ENCODE data around the gene ZNF205. TPM values are rescaled to one million over a fixed set of nuclear protein-coding genes. Genes with fewer than 3 reads are reported as not detected.
"Not testable (repeated sequence)": the region's sequence is repeated elsewhere in the genome, so short reads cannot be mapped to it uniquely, and the experiment has no call there.

ZNF205 gene
- total RNA-seq, 1 experiment from 2014 or later: 17.4 TPM

- no peaks in the 10 kb centered on the region for H3K79me2 ChIP-seq (ENCODE audit: low read depth)
- no peak for TF ChIP-seq EZH2 (IDR thresholded peaks at IDR 0.05; ENCODE audit: low read depth)
- no peak for TF ChIP-seq CTCF (conservative IDR thresholded peaks at IDR 0.05)
- no TSS peak for BruUV-seq (replicated peaks)
- DNase-seq: no peak
- H3K4me3 ChIP-seq: no peak overlapping the region
- H3F3A ChIP-seq (ENCODE audit: insufficient read depth, low read depth): 0 out of 2 replicates have a peak, but pooled peaks cover 6% of the 10 kb centered on the region
- peaks cover 15% of the 10 kb centered on the region for H3K4me1 ChIP-seq (replicated peaks; ENCODE audit: insufficient read depth)
- peaks cover 24% of the 10 kb centered on the region for H3K27me3 ChIP-seq (ENCODE audit: insufficient read depth, low read depth)
- no peaks in the 10 kb centered on the region for H4K20me1 ChIP-seq (ENCODE audit: insufficient read depth)
- ChIA-PET POLR2A (ENCODE audit: unreplicated experiment) (no interaction called here), CTCF (interaction anchor here (0.6 kb wide), 1 partner anchor 124 kb away, joined by 6 read pairs; no protein-coding TSS in a partner anchor)
- no peaks in the 10 kb centered on the region for H3K36me3 ChIP-seq (ENCODE audit: low read depth)
- H3K4me2 ChIP-seq: no peak overlapping the region
- intact Hi-C loops (cut with micrococcal nuclease; ENCODE audit: unreplicated experiment): no loop called here
- H3K27ac ChIP-seq: no peak overlapping the region
- no peaks in the 10 kb centered on the region for H3K9me2 ChIP-seq (ENCODE audit: insufficient read depth)
- H3K9me3 ChIP-seq (ENCODE audit: insufficient read depth, low read depth): no peaks in the 10 kb centered on the region
- H2AFZ ChIP-seq: no peak overlapping the region
These were observed 35.8 kb upstream of the ZNF205 start for GRCh38 chr16:3076577-3076976.

GRCh38 chr16:3080024-3080423 lies 32.4 kb upstream of the ZNF205 start:
- H3K27me3 ChIP-seq (ENCODE audit: insufficient read depth, low read depth): peaks cover 24% of the 10 kb centered on the region
- H4K20me1 ChIP-seq (ENCODE audit: insufficient read depth): no peaks in the 10 kb centered on the region
- H3K36me3 ChIP-seq (ENCODE audit: low read depth): no peaks in the 10 kb centered on the region
- H3K9me3 ChIP-seq (ENCODE audit: insufficient read depth, low read depth): no peaks in the 10 kb centered on the region
- no peak overlapping the region for H2AFZ ChIP-seq
- no peak for TF ChIP-seq CTCF (conservative IDR thresholded peaks at IDR 0.05)
- no peak for TF ChIP-seq EZH2 (IDR thresholded peaks at IDR 0.05; ENCODE audit: low read depth)
- H3K4me2 ChIP-seq: no peak overlapping the region
- H3K4me3 ChIP-seq: no peak overlapping the region
- no peaks in the 10 kb centered on the region for H3K9me2 ChIP-seq (ENCODE audit: insufficient read depth)
- no peaks in the 10 kb centered on the region for H3K79me2 ChIP-seq (ENCODE audit: low read depth)
- DNase-seq: no peak
- intact Hi-C loops (cut with micrococcal nuclease; ENCODE audit: unreplicated experiment): no loop called here
- no peak overlapping the region for H3K27ac ChIP-seq
- H3F3A ChIP-seq (ENCODE audit: insufficient read depth, low read depth): 0 out of 2 replicates have a peak, but pooled peaks cover 6% of the 10 kb centered on the region
- ChIA-PET CTCF (interaction anchor here (0.6 kb wide), 1 partner anchor 60 kb away, joined by 3 read pairs; no protein-coding TSS in a partner anchor), POLR2A (ENCODE audit: unreplicated experiment) (no interaction called here)
- peaks cover 15% of the 10 kb centered on the region for H3K4me1 ChIP-seq (replicated peaks; ENCODE audit: insufficient read depth)
- BruUV-seq (replicated peaks): no TSS peak

DNA sequence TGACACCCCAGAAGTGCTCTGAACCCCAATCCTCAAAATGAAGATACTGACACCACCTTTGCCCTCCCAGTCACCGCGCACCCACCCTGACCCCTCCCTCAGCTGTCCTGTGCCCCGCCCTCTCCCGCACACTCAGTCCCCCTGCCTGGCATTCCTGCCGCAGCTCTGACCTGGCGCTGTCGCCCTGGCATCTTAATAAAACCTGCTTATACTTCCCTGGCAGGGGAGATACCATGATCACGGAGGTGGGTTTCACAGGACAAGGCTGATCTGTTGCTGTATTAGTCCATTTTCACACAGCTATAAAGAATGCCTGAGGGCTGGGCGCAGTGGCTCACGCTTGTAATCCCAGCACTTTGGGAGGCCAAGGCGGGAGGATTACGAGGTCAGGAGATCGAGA lies 30.4 kb upstream of the ZNF205 start:
- DNase-seq; H3K4me2 ChIP-seq; H3K79me2 ChIP-seq (ENCODE audit: low read depth); intact Hi-C loops (cut with micrococcal nuclease; ENCODE audit: unreplicated experiment); H3K27ac ChIP-seq; H3K9me2 ChIP-seq (ENCODE audit: insufficient read depth); H2AFZ ChIP-seq; H3K36me3 ChIP-seq (ENCODE audit: low read depth); H3F3A ChIP-seq (ENCODE audit: insufficient read depth, low read depth); BruUV-seq (replicated peaks); H3K4me3 ChIP-seq; H3K9me3 ChIP-seq (ENCODE audit: insufficient read depth, low read depth); CTCF ChIA-PET; POLR2A ChIA-PET (ENCODE audit: unreplicated experiment); H4K20me1 ChIP-seq (ENCODE audit: insufficient read depth): not testable (repeated sequence)
- Histone ChIP-seq H3K27me3 (ENCODE audit: insufficient read depth, low read depth) (peaks cover 24% of the 10 kb centered on the region), H3K4me1 (replicated peaks; ENCODE audit: insufficient read depth) (peaks cover 15% of the 10 kb centered on the region)

- H3K27ac ChIP-seq; H2AFZ ChIP-seq; H4K20me1 ChIP-seq (ENCODE audit: insufficient read depth); H3K4me1 ChIP-seq (replicated peaks; ENCODE audit: insufficient read depth); H3F3A ChIP-seq (ENCODE audit: insufficient read depth, low read depth); H3K4me2 ChIP-seq; BruUV-seq (replicated peaks); H3K9me3 ChIP-seq (ENCODE audit: insufficient read depth, low read depth); H3K79me2 ChIP-seq (ENCODE audit: low read depth); H3K36me3 ChIP-seq (ENCODE audit: low read depth); H3K4me3 ChIP-seq; CTCF ChIA-PET; POLR2A ChIA-PET (ENCODE audit: unreplicated experiment); DNase-seq; H3K9me2 ChIP-seq (ENCODE audit: insufficient read depth); intact Hi-C loops (cut with micrococcal nuclease; ENCODE audit: unreplicated experiment): not testable (repeated sequence)
- peaks cover 24% of the 10 kb centered on the region for H3K27me3 ChIP-seq (ENCODE audit: insufficient read depth, low read depth)
These were observed 29.0 kb upstream of the ZNF205 start for GRCh38 chr16:3083408-3083807.
